ENCODE measurements around the gene IGFBPL1.
"Not testable (repeated sequence)": the region's sequence is repeated elsewhere in the genome, so short reads cannot be mapped to it uniquely, and the experiment has no call there.

The IGFBPL1 gene

DNA sequence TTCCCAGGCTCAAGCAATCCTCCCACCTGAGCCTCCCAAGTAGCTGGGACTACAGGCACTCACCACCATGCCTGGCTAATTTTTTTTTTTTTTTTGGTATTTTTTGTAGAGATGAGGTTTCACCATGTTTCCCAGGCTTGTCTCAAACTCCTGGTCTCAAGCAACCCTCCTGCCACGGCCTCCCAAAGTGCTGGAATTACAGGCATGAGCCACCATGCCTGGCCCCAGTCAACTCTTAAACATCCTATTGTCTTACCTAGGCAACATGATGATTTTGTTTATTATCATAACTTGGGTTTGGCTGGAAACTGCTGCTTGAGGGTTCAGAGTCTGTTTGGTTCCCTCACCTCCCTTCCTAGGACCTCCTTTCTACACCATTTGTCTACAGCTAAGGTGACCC is 25.1 kb downstream of the IGFBPL1 start:
- not testable (repeated sequence) for DNase-seq (ENCODE audit: low read depth)

DNA sequence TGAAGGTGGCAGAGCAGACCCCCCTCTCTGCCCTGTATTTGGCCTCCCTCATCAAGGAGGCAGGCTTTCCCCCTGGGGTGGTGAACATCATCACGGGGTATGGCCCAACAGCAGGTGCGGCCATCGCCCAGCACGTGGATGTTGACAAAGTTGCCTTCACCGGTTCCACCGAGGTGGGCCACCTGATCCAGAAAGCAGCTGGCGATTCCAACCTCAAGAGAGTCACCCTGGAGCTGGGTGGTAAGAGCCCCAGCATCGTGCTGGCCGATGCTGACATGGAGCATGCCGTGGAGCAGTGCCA is 27.9 kb downstream of the IGFBPL1 start:
- DNase-seq (ENCODE audit: low read depth), result no peak

DNA sequence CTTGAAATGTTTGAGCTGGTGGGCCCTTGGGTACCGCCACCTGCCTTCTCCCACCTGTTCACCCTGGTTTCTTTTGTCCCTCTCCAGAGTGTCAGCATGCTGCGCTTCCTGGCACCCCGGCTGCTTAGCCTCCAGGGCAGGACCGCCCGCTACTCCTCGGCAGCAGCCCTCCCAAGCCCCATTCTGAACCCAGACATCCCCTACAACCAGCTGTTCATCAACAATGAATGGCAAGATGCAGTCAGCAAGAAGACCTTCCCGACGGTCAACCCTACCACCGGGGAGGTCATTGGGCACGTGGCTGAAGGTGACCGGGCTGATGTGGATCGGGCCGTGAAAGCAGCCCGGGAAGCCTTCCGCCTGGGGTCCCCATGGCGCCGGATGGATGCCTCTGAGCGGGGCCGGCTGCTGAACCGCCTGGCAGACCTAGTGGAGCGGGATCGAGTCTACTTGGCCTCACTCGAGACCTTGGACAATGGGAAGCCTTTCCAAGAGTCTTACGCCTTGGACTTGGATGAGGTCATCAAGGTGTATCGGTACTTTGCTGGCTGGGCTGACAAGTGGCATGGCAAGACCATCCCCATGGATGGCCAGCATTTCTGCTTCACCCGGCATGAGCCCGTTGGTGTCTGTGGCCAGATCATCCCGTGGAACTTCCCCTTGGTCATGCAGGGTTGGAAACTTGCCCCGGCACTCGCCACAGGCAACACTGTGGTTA is 28.4 kb downstream of the IGFBPL1 start:
- no peak for DNase-seq (ENCODE audit: low read depth)

DNA sequence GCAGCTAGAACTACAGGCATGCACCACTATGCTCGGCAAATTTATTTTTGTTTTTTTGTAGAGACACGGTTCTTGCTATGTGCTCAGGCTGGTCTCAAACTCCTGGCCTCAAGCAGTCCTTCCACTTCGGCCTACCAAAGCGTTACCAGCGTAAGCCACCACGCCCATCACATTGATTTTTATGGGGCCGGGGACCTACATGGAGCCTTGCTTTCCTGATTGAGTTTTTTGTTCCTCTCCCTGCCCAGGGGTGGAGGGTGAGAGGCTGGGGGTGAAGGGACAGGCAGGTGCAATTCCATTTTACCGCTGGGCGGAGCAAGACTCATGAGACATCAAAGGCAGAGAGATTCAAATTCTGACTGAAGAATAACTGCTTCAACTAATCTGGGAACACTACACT is 29.8 kb downstream of the IGFBPL1 start:
- DNase-seq (ENCODE audit: low read depth), result no peak

DNA sequence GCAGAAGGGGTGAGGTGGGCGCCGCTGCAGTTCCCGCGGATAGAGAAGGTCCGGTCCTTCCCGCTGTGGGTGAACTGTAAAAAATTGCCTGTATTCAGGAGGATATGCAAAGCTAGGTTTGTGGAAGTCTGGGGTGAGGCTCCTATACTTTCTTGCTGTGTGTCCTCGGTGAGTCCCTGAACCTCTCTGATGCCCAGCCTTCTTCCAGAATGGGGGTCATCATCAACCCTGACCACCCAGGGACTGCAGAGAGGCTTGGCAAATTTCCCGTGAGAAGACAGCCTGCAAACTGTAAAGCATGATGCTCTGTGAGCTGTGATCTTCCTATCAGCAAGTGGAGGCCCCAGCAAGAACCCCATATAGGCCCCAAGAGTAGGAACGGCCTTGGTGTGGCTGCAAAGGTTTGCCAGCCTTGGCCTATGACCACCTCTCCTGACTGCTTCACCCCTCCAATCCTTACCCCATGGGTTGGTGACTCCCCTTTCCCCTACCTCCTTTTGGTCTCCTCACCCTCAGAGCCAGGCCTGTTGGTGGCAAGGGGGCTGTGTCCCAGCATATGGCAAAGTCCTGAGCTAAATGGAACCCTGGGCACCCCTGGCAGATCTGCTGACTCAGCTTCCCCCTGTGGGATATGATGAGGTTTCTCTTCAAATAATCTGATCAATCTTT is 31.0 kb downstream of the IGFBPL1 start:
- no peak for DNase-seq (ENCODE audit: low read depth)

DNA sequence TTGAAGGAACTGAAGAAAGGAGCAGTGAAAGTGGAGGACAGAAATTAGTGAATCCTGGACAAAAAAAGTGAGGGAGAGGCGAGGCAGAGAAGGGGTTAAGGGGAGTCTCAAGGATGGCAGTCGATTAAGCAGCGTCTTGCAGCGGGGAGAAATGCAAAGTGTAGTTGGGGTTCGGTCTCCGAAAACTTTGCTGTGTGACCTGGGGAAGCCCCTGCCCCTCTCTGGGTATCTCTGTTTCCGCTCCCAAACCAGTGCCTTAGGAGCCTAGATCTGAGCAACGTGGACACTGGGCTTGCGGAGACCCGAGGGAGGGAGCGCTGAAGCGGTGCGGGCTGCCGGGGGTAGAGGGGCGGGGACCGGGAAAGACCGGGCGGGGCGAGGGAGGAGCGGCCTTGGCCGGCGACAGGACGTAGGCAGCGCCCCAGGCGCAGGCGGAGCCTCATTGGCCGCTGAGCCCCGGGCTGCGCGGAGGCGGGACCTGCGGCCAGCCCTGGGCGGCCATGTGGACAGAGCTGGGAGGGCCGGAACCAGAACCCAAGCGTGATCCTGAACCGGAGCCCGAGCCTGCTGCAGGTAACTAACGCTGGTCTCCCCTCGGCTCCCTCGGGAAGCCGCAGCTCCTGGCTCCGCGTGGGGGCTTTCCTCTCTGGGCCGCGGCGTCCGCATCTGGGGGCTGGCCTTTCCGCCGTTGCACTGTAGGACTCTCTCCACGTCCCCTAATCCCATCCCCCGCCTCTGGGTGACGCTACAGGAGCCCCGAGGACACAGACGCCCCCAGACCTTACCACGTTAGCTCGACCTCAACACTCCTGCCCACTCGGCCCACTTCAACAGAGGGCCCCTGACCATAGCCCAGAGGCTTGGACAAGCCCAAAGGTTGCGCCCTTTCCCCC is 31.8 kb downstream of the IGFBPL1 start, which contains the start of gene ALDH1B1:
TSS of gene ALDH1B1 (plus strand) at position 468 of the 893 bp plus-strand sequence. CDS start 3,047 bp downstream, outside the sequence.
- DNase-seq (ENCODE audit: low read depth), result peak; percentile 8

DNA sequence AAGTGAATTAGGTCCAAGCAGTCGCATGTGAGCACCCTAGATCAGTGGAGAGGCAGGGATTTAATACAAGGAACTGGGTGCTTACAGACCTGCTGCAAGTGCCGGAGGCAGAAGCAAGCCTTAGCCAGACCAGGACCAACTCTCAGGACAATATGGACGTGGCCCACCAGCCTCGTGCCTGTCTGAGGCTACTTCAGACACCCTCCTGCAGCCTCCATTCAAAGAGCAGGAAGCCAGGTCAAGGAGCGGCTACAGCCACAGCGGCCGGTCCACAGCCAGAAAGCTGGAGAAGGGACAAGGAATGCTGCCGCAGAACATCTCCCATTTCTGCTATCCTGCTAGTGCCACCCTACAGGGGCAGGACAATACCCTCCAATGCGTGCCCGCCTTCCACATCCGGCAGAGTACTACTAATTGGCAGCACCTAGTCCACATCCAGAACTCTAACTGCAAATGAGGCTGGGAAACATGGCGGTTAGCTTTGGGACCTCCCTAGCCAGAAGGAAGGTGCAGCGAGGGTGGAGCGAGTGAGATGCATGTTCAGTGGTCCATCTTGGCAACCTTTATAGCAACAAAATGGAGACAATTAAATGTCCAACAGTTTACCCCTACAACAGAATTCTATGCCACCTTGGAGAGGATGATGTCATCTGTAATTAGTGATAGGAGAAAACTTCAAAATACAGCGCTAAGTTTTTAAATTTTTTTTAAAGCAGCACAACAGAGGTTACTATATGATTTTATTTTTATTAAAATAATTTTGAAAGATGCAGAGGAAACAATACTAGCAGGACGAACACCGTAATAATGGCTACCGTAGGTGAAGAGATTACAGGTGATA is 32.8 kb downstream of the IGFBPL1 start:
- no peak for DNase-seq (ENCODE audit: low read depth)

DNA sequence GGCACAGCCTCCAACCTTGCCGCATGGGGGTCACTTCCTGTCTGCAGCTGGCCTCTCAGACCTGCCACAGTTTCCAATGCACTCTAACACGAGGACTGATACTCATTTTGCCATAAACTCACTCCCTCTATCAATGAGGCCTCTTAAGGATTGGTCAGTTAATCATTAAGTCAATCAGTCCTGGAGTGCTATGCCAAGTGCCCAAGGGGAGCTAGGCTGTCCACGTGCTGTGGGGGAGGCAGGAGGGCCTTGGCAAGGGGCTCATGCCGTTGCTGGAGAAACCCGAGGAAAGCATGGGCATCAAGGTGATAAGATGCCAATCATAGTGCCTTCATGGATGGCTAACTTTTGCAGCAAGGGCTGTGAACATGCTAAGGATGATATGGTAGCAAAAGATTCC is 33.4 kb downstream of the IGFBPL1 start:
- no peak for DNase-seq (ENCODE audit: low read depth)

DNA sequence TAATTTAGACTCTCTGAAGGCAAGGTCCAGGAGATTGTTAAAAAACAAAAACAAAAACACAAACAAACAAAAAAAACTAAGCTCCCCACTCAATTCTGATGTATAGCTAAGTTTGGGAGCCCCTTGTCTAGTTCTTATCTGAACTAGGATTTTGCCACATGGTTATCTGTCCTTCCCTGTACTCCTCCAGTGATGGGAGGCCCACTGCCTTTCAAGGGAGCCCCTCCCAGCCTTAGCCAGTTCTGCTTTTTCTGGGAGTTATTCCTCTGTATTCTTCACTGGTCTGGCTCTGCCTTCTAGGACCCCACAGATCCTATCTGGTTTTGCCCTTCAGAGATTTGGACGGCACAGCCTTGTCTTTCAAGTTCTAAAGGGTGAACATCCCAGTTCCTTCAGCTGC is 33.8 kb downstream of the IGFBPL1 start:
- DNase-seq (ENCODE audit: low read depth), result no peak

DNA sequence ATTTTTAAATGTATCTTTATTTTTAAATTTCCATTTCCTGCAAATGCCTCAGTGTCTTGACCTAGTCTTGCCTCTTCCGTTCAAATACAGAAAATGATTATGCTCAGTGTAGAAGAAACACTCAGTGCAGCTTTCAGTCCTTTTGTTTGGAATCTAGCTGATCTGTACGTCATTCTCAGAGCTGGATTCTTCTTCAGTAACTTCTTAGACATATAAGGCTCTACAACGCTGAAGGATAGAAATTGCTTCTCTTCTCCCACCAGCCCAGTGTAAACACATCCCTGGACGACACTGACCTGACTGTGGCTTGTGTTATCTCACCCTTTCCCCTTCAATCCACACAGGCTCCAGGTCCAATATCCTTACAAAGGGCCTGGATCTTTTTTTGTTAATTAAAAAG is 34.9 kb downstream of the IGFBPL1 start:
- DNase-seq (ENCODE audit: low read depth), result no peak

DNA sequence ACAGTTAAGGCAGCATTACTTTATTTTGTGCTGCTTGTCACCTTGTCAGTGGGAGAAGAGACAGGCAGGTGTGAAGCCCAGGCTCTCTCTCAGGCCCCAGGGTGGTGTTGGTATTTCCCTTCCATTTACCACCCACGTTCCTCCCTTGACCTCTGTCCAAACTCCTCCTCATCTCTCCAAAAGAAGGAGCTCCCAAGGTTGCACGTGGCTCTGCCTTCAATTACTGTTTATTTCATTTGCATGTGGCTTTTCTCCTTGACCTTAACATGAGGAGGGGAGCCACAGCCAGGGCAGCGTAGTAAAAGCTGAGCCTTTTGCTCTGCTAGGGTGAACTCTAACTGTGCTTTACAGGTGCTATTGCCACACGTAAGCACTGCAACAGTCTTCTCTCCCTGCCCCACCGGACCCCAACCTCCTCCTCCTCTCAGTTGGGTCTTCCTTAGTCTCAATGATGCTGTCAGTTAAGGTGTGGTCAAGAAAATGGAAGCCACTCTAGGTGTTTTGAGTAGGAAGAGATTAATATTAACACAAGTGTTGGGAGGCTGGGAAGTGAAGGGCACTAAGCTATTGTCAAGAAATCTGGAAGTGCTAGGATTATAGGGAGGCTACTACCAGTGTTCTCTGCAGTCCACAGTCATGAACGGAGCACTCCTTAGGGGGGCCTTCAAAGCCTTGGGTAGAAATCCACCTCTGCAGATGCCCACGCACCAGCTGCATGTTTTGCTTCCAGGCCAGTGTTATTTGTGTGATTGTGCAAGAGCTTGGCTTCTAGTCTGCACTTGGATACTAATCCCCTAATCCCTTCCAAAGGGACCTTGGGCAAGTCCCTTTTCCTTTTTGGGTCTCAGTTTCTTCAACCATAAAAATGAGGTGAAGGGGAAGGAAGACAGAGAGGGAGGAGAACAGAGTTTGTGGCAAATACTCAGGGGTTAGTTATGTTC is 35.7 kb downstream of the IGFBPL1 start:
- no peak for DNase-seq (ENCODE audit: low read depth)

DNA sequence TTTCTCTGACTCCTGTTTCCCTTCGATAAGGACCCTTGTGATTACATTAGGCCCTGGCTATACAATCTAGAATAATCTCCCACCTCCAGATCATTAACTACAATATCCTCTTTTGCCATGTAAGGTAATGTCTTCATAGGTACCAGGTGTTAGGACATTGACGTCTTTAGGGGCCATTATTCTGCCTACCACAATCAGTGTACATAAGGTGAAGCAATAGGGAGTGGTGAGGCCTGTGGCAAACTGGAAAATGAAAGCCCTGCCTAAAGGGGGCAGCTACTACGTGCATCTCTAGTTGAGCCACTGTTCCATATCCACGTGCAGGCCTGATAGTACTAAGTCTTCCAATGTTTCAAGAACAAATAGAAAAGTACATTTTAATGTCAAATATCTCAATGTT is 36.5 kb downstream of the IGFBPL1 start:
- DNase-seq (ENCODE audit: low read depth), result no peak

DNA sequence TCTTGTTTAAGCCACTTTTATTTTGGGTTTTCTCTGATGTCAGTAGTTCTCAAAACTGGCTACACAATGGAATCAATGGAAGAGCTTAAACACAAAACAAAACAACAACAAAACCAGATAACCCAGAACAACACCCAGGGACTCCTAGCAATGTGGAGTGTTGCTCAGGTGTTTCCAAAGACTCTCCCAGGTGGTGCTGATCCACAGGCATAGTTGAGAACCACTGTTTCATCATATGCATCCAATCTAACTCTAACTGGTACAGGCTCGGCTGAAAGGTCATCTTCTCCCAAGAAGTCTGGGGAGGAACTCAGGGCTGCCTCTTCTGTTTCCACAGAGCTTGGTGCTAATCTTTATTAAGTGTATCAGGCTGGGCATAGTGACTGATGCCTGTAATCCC is 37.2 kb downstream of the IGFBPL1 start:
- no peak for DNase-seq (ENCODE audit: low read depth)

DNA sequence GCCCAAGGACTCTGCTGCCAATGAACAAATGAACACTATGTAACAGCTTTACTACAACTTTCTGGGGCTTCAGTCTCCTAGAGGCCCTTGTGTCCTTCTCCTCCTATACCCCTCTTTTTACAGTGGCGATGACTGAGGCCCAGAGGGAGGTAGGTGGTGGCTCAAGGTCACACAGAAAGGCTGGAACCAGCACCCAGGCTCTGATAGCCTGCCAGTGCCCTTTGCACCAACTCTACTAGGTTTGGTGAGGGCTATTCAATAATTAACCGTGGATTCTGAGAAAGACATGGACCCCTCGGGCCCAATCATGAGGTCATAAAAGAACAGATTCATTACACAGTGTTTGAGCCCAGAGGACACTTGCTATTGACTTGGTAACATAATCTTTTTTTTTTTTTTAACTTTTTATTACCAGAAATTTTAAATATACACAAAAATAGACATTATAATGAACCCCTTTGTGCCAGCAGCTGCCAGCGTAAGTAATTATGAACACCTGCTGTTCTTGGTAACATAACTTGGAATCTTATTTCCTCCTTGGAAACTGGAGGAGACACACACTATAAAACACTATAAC is 37.8 kb downstream of the IGFBPL1 start:
- no peak for DNase-seq (ENCODE audit: low read depth)

DNA sequence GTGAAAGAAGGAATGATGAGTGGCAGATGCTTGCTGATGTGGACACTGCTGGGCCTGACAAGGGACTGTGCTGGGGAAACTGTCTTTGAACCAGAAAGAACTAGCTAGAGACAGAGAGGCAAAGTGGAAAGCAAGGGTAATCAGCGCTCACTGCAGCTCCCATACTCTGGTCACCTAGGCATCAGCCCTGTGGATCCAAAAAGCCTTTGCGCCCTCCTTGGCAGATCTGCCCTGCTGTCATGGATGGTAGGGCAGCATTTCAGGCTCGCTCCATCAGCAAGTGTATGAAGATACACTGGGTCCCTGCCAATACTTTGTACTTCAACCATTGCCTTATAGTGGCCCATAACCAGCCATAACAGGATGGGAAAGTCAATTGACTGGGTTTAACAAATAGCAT is 38.4 kb downstream of the IGFBPL1 start:
- DNase-seq (ENCODE audit: low read depth), result no peak

DNA sequence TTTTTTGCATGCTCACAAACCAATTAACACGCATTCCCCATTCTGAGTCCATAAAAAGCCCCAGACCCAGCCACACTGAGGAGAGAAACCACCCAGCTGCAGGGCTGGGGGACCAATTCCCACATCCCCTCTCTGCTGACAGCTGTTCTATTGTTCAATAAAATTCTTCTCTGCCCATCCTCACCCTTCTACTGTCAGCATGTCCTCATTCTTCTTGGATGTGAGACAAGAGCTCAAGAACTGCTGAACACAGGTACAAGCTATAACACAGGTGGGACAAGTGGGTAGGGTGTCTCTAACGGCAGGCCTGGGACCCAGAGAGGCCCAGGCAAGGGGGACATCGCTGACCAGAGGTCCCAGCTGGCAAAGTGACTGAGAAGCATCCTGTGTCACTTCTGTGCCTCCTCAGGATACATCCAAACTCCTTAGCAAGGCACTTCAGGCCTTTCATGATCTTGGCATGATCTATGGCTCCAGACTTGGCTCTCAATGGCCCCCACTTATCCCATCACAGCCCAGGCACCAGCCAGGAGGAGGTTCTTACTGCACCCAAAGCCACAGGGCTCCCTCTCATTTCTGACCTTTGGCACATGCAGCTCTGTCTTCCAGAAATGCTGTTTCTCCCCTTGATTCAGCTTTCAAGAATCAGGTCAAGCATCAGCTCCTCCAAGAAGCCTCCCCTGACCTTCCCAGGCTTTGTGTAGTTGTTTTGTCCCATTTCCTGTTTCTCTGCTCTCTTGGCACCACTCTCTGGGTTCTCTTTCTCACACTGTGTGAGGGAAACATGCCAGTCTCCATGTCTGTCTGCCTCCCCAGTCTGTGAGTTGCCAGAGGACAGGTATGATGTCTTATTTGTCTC is 39.0 kb downstream of the IGFBPL1 start:
- no peak for DNase-seq (ENCODE audit: low read depth)

DNA sequence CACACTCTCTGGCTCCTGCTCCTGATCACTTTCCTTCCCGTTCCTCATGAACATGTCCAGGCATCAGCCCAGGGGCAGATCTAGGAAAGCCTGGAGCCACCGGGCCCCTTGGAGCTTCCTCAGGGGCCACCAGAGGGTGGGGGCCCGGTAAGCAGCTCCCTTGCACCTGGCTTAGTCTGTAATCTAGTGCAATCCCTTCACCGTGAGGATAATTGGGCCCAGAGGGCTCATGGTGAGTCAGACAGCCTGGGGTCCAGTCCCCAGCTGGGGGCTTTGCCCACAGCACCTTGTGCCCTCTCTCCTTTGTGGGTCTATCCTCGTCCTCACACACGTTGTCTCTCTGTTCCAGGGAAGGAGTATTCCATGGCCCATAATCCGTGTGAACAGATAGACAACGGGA is 42.1 kb downstream of the IGFBPL1 start:
- no peak for DNase-seq (ENCODE audit: low read depth)

DNA sequence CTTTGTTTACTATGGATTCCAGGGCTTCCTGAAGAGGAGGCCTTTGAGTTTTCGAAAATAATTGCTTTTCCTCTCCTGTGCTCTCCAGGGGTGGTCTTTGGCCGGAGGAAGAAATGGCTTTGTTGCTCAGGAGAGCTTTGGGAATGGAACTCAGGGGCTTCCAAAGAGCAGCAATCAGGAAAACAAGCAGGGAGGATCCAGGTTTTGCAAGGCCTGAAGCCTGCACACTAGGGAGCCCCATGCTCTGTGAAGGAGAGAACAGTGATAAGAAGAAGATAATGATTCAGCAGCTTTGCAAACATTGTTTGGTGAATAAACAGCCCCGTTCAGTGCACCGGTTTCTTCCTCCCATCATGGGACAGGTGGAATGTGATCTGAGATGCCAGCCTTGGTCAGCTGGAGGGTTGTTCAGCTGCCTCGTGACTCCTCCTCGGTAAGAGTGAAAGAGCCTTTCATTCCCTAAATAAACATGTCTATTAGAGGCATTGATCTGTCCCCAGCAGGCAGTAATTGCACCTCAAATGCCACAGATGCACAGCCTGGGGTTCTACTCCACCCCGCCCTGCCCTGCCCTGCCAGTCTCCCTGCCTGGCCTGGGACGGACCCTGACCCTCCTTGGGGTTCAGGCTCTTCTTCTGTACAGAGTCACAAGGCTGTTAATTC is 43.3 kb downstream of the IGFBPL1 start:
- DNase-seq (ENCODE audit: low read depth), result no peak

All from stimulated activated CD8-positive, alpha-beta memory T cell treated with anti-CD3 and anti-CD28 coated beads, Interleukin-15, amount 100 ng/mL, for 1 hour (primary cell).